Stimulated activated CD4-positive, alpha-beta T cell treated with anti-CD3 and anti-CD28 coated beads, TNF-alpha, amount 100 ng/mL, for 4 hours (primary cell): ENCODE measurements around the gene CDH23.
A peak's percentile ranks its signal among the peaks of the same experiment; 100 is the strongest.

Source experiments
- DNase-seq, 3 experiments: peaks; one replicate each; pipeline ENCODE4 v3.0.0-alpha.2; 2020; ENCODE audit warnings: low read depth in 3 of 3

Gene CDH23

GRCh38 chr10:71722849-71723248, 326.1 kb downstream of the CDH23 start:
- no peak for DNase-seq

- DNase-seq = no peak
Observed at GRCh38 chr10:71723311-71723710, 326.6 kb downstream of the CDH23 start.

- no peak for DNase-seq
Observed at GRCh38 chr10:71724539-71724938, 327.8 kb downstream of the CDH23 start.

- DNase-seq = no peak
Observed at GRCh38 chr10:71725249-71725648, 328.5 kb downstream of the CDH23 start.

GRCh38 chr10:71725998-71726579, 329.4 kb downstream of the CDH23 start:
- DNase-seq = peak in 2 of 3 experiments; percentile 74 to 78

- no peak for DNase-seq
Observed at GRCh38 chr10:71726580-71727104, 329.9 kb downstream of the CDH23 start.

- DNase-seq = peak in 1 of 3 experiments; percentile 63
Observed at GRCh38 chr10:71727105-71727737, 330.5 kb downstream of the CDH23 start.

- DNase-seq = peak in 1 of 3 experiments; percentile 40
Observed at GRCh38 chr10:71727738-71728737, 331.3 kb downstream of the CDH23 start.

GRCh38 chr10:71729161-71729636, 332.5 kb downstream of the CDH23 start:
- no peak for DNase-seq

GRCh38 chr10:71731791-71732190, 335.1 kb downstream of the CDH23 start:
- DNase-seq = no peak

- DNase-seq = no peak
Observed at GRCh38 chr10:71734797-71735196, 338.1 kb downstream of the CDH23 start.

- peak in 1 of 3 experiments; percentile 36 for DNase-seq
Observed at GRCh38 chr10:71735709-71736569, 339.2 kb downstream of the CDH23 start.

- no peak for DNase-seq
Observed at GRCh38 chr10:71736570-71736952, 339.8 kb downstream of the CDH23 start.

GRCh38 chr10:71737001-71737833, 340.5 kb downstream of the CDH23 start:
- peak in 1 of 3 experiments; percentile 38 for DNase-seq

GRCh38 chr10:71737834-71738197, 341.1 kb downstream of the CDH23 start:
- DNase-seq = no peak

- DNase-seq = no peak
Observed at GRCh38 chr10:71739358-71739900, 342.7 kb downstream of the CDH23 start.

- no peak for DNase-seq
Observed at GRCh38 chr10:71740069-71740653, 343.4 kb downstream of the CDH23 start.

GRCh38 chr10:71741029-71741428, 344.3 kb downstream of the CDH23 start:
- DNase-seq = no peak

- DNase-seq = no peak
Observed at GRCh38 chr10:71741671-71742070, 345.0 kb downstream of the CDH23 start.
